ENCODE data around the gene ENC1. TPM values are rescaled to one million over a fixed set of nuclear protein-coding genes. Genes with fewer than 3 reads are reported as not detected.

ENC1 gene
- total RNA-seq, 1 experiment from 2014 or later, result 38.8 TPM

- intact Hi-C loops (cut with micrococcal nuclease; ENCODE audit: unreplicated experiment), result loop anchor here (5.0 kb wide), 1 partner anchor 43 kb away; no protein-coding TSS in a partner anchor
- no TSS peak for BruUV-seq (replicated peaks)
- POLR2A ChIA-PET (ENCODE audit: unreplicated experiment), result no interaction called here
Measured at GRCh38 chr5:74589204-74590056, 51.1 kb downstream of the ENC1 start.

DNA sequence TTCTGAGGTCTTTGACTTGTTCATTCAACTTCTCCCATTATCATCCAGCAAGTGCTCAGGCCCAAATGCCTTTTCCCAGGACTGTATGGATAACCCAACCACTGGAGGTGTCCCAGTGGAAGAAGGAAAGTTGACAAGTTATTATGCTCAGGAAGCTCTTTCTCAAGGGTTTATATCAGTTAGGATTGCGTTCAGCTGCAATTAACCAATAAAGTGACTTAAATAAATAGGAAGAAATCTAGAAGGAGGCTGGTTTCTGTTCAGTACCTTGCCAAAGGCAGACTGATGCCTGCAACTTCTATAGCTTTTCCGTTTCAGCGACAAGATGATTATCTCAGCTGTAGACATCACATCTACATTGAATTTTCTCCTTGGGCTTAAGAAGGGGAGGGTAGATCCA, 52.1 kb downstream of the ENC1 start:
- Histone ChIP-seq H4K20me1 (ENCODE audit: insufficient read depth) (no peaks in the 10 kb centered on the region), H3K9me3 (ENCODE audit: insufficient read depth, low read depth) (no peaks in the 10 kb centered on the region), H3K36me3 (ENCODE audit: low read depth) (no peaks in the 10 kb centered on the region), H3K79me2 (ENCODE audit: low read depth) (no peaks in the 10 kb centered on the region), H3K9me2 (ENCODE audit: insufficient read depth) (no peaks in the 10 kb centered on the region), H3K27me3 (ENCODE audit: insufficient read depth, low read depth) (no peaks in the 10 kb centered on the region), H3F3A (ENCODE audit: insufficient read depth, low read depth) (no peaks in the 10 kb centered on the region), H3K4me2 (no peak overlapping the region), H3K4me1 (replicated peaks; ENCODE audit: insufficient read depth) (peaks cover 19% of the 10 kb centered on the region), H2AFZ (no peak overlapping the region), H3K4me3 (no peak overlapping the region), H3K27ac (no peak overlapping the region)
- ChIA-PET POLR2A (ENCODE audit: unreplicated experiment) (interaction anchor here (0.6 kb wide), 1 partner anchor 936 kb away, joined by 3 read pairs; no protein-coding TSS in a partner anchor), CTCF (no interaction called here)
- BruUV-seq (replicated peaks), result no TSS peak
- TF ChIP-seq EZH2 (IDR thresholded peaks at IDR 0.05; ENCODE audit: low read depth) (no peak), CTCF (conservative IDR thresholded peaks at IDR 0.05) (no peak)
- intact Hi-C loops (cut with micrococcal nuclease; ENCODE audit: unreplicated experiment), result no loop called here
- DNase-seq, result no peak

More at GRCh38 chr5:74589204-74590056, 51.1 kb downstream of the ENC1 start:
- no peak overlapping the region for H3K27ac ChIP-seq
- no peak for TF ChIP-seq EZH2 (IDR thresholded peaks at IDR 0.05; ENCODE audit: low read depth)
- TF ChIP-seq CTCF (conservative IDR thresholded peaks at IDR 0.05), result no peak
- H3K27me3 ChIP-seq (ENCODE audit: insufficient read depth, low read depth), result no peaks in the 10 kb centered on the region
- no peaks in the 10 kb centered on the region for H3K9me2 ChIP-seq (ENCODE audit: insufficient read depth)
- H3K4me1 ChIP-seq (replicated peaks; ENCODE audit: insufficient read depth), result peaks cover 19% of the 10 kb centered on the region
- no peaks in the 10 kb centered on the region for H3K9me3 ChIP-seq (ENCODE audit: insufficient read depth, low read depth)
- H3F3A ChIP-seq (ENCODE audit: insufficient read depth, low read depth), result no peaks in the 10 kb centered on the region
- CTCF ChIA-PET, result no interaction called here
- no peaks in the 10 kb centered on the region for H3K36me3 ChIP-seq (ENCODE audit: low read depth)
- H4K20me1 ChIP-seq (ENCODE audit: insufficient read depth), result no peaks in the 10 kb centered on the region
- H2AFZ ChIP-seq, result no peak overlapping the region
- H3K4me2 ChIP-seq, result peak overlapping the region; percentile 34; the same call in 1 of the 2 replicates
- H3K4me3 ChIP-seq, result no peak overlapping the region
- no peak for DNase-seq
- H3K79me2 ChIP-seq (ENCODE audit: low read depth), result no peaks in the 10 kb centered on the region

DNA sequence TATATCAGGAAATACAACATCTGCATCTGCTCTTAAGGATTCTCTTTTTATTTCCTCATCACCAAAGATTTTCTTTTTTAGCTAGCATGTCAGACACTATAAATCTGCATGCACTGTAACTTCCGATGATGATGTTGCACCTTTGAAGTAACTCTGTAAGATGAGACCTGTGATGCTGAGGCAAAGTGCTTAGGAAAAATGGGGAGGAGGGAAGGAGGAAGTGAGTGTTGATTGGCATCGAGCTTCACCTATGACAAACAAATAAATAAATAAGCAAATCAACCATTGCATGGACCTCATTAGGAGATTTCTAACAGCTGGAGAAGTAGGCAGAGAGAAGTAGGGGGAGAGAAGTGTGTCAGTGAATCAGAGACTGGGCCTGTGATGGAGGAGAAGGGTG, 52.6 kb downstream of the ENC1 start:
- intact Hi-C loops (cut with micrococcal nuclease; ENCODE audit: unreplicated experiment), result no loop called here
- H2AFZ ChIP-seq, result no peak overlapping the region; the same call in 1 of the 2 replicates
- TF ChIP-seq EZH2 (IDR thresholded peaks at IDR 0.05; ENCODE audit: low read depth) (no peak), CTCF (conservative IDR thresholded peaks at IDR 0.05) (no peak)
- H3K9me3 ChIP-seq (ENCODE audit: insufficient read depth, low read depth), result no peaks in the 10 kb centered on the region
- no peaks in the 10 kb centered on the region for H3K27me3 ChIP-seq (ENCODE audit: insufficient read depth, low read depth)
- H3K4me2 ChIP-seq, result no peak overlapping the region
- no peaks in the 10 kb centered on the region for H4K20me1 ChIP-seq (ENCODE audit: insufficient read depth)
- ChIA-PET CTCF (no interaction called here), POLR2A (ENCODE audit: unreplicated experiment) (interaction anchor here (0.6 kb wide), 1 partner anchor 936 kb away, joined by 3 read pairs; no protein-coding TSS in a partner anchor)
- DNase-seq, result no peak
- H3K79me2 ChIP-seq (ENCODE audit: low read depth), result no peaks in the 10 kb centered on the region
- no peaks in the 10 kb centered on the region for H3F3A ChIP-seq (ENCODE audit: insufficient read depth, low read depth)
- no peak overlapping the region for H3K27ac ChIP-seq
- no peaks in the 10 kb centered on the region for H3K36me3 ChIP-seq (ENCODE audit: low read depth)
- peaks cover 19% of the 10 kb centered on the region for H3K4me1 ChIP-seq (replicated peaks; ENCODE audit: insufficient read depth)
- no peak overlapping the region for H3K4me3 ChIP-seq
- BruUV-seq (replicated peaks), result no TSS peak
- H3K9me2 ChIP-seq (ENCODE audit: insufficient read depth), result no peaks in the 10 kb centered on the region

Measured in PC-9 (cell line).